SK-N-MC (cell line): Measurements from ENCODE around the gene LRRN4.

ENCODE experiments used
- DNase-seq: peaks from one replicate; pipeline ENCODE4 v3.0.0-alpha.2; 2011; ENCODE audit warnings: low read depth, low spot score
- H3K27ac ChIP-seq: fragments of 200-600 bp; sonication (generic); 2 replicates; pipeline ENCODE4 v1.5.1; 2016; ENCODE audit warnings: mixed run types
- H3K36me3 ChIP-seq: fragments of 200-600 bp; sonication (generic); 2 replicates; pipeline ENCODE4 v1.6.1; 2017; ENCODE audit warnings: antibody characterized with exemption, low read length, mixed read lengths; ENCODE audit not compliant: insufficient read depth
- H3K4me3 ChIP-seq: fragments of 200-600 bp; sonication (generic); 2 replicates; pipeline ENCODE4 v1.5.1; 2016
- H3K9ac ChIP-seq: fragments of 200-600 bp; sonication (generic); 2 replicates; pipeline ENCODE4 v1.8.0; 2017; ENCODE audit warnings: mixed run types, mixed read lengths; ENCODE audit not compliant: insufficient read length
- H3K9me3 ChIP-seq: fragments of 200-600 bp; sonication (generic); 2 replicates; pipeline ENCODE4 v1.6.1; 2017; ENCODE audit warnings: low read depth, mild to moderate bottlenecking, antibody characterized with exemption, low read length, moderate library complexity, mixed read lengths
- EZH2 ChIP-seq: fragments of 200-600 bp; sonication (generic); IDR thresholded peaks from one replicate; pipeline ENCODE4 v1.6.1; 2017; ENCODE audit warnings: antibody characterized with exemption
- FOXP2 ChIP-seq: optimal IDR thresholded peaks from 2 replicates; pipeline ENCODE3; 2011; ENCODE audit warnings: mild to moderate bottlenecking, moderate library complexity; ENCODE audit not compliant: insufficient read depth; ENCODE audit errors: extremely low read length, control extremely low read depth
- POLR2AphosphoS5 ChIP-seq: IDR thresholded peaks from 2 replicates; pipeline ENCODE4 v1.6.1; 2012; ENCODE audit warnings: mild to moderate bottlenecking, low read depth, low read length, borderline replicate concordance

Gene LRRN4

DNA sequence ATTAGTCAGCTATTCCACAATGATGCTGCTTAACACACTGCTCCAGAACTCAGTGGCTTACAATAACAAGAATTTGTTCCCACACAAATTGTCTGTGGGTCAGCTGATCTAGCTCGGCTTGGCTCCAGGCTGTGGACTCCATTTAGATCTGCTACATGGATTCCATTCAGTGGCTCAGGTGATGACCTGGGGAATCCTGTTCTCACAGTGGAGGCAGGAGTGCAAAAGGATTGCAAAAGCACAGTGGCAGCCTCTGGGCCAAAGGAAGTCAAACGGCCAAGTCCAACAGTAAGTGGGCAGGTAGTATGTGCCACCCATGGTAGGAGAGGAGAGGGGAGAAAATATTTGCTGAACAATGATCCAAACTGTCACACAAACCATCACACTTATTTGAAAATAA is 15.8 kb upstream of the LRRN4 start:
- no peak for DNase-seq
- no peak for TF ChIP-seq FOXP2
- H3K9me3 ChIP-seq: no peaks in the 10 kb centered on the region
- H3K27ac ChIP-seq: no peak overlapping the region
- H3K9ac ChIP-seq: no peak overlapping the region
- no peak overlapping the region for H3K4me3 ChIP-seq
- H3K36me3 ChIP-seq: peaks cover 4% of the 10 kb centered on the region; the same call in 1 of the 2 replicates

DNA sequence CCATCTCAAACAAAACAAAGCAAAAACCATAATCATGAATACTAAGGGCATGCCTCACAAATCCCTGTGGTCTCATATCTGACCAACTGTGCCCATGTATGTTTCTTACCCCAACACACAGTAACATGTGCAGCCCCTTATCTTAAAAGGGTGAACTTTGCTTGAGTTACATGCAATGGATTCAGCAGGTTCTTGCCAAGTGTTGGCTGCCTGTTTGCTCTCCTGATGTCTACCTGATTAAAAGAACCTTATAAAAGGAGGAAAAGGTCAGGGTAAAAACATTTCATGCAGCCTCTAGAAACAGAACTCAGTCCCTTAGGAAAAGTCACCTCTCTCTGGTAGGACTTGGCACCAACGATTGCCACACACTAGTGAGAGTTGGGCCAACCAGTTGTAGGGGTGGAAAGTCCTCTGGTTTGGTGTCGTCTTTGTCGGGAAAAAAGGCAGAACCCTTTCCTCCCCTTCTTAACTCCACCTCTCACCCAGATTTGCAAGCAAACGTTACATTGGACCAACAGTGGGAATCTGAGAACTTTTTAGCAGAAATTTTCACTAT is 14.0 kb upstream of the LRRN4 start:
- no peak for DNase-seq
- no peaks in the 10 kb centered on the region for H3K9me3 ChIP-seq
- H3K36me3 ChIP-seq: no peaks in the 10 kb centered on the region; the same call in 1 of the 2 replicates
- H3K9ac ChIP-seq: no peak overlapping the region
- TF ChIP-seq FOXP2: no peak
- TF ChIP-seq EZH2: no peak
- TF ChIP-seq POLR2AphosphoS5: no peak
- H3K27ac ChIP-seq: no peak overlapping the region
- H3K4me3 ChIP-seq: no peak overlapping the region

DNA sequence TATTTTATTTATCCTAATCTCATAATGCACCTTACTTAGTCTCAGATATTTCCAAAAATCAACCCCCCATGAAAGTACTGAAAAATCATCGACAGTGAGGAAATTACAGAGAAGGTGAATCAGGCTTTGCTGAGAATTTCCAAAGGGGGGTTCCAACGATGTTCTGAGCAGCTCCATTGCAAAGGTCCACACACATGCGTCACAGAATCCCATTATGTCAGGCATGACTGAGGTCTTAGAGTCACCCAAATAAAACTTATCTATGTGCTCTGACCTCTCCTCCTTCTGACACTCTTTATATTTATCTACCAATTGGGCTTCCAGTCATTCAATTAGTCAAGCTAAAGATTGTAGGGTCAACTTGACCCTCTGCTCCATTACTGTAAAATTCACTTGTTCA is 12.7 kb upstream of the LRRN4 start:
- no peak overlapping the region for H3K4me3 ChIP-seq
- TF ChIP-seq FOXP2 (no peak), EZH2 (no peak), POLR2AphosphoS5 (no peak)
- H3K36me3 ChIP-seq: no peaks in the 10 kb centered on the region; the same call in 1 of the 2 replicates
- no peak overlapping the region for H3K27ac ChIP-seq
- DNase-seq: no peak
- H3K9ac ChIP-seq: no peak overlapping the region
- no peaks in the 10 kb centered on the region for H3K9me3 ChIP-seq

DNA sequence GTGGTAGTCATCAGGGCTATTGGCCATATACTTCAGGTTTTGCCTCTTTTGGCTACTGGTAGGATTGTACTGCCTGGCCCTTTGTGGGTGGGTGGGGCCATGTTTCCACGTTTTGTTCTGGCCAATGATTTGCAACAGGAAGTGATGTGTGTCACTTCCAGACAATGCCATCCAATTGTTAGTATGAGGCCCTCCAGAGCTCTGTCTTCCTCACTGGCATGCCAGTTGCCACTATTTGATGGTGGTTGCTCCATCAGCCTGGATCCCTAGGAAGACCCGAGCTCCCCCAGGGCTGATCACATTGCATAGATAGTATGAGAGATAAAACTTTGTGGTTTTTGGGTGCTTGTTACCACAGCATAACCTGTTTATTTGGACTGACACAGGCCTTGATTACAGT is 7.7 kb upstream of the LRRN4 start:
- no peak for DNase-seq
- Histone ChIP-seq H3K36me3 (no peaks in the 10 kb centered on the region), H3K27ac (no peak overlapping the region), H3K9ac (no peak overlapping the region), H3K9me3 (no peaks in the 10 kb centered on the region), H3K4me3 (no peak overlapping the region)
- no peak for TF ChIP-seq EZH2
- no peak for TF ChIP-seq FOXP2

DNA sequence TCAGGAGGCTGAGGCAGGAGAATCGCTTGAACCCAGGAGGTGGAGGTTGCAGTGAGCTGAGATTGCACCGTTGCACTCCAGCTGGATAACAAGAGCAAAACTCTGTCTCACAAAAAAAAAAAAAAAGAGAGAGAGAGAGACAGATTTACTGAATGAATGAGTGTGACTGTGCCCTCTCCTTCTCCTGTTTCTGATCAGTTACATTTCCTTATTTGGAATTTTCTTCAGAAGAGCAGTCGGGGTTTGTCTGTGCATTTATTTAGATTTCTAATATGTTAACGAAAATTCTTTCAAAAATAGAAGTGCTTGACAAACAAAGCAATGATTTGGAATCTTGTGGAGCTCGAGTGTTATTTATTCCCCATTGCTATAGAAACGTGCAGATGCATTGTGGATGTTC is 6.4 kb upstream of the LRRN4 start:
- TF ChIP-seq FOXP2 (no peak), POLR2AphosphoS5 (no peak), EZH2 (no peak)
- Histone ChIP-seq H3K27ac (no peak overlapping the region), H3K36me3 (no peaks in the 10 kb centered on the region), H3K4me3 (no peak overlapping the region), H3K9ac (no peak overlapping the region), H3K9me3 (no peaks in the 10 kb centered on the region)
- no peak for DNase-seq

DNA sequence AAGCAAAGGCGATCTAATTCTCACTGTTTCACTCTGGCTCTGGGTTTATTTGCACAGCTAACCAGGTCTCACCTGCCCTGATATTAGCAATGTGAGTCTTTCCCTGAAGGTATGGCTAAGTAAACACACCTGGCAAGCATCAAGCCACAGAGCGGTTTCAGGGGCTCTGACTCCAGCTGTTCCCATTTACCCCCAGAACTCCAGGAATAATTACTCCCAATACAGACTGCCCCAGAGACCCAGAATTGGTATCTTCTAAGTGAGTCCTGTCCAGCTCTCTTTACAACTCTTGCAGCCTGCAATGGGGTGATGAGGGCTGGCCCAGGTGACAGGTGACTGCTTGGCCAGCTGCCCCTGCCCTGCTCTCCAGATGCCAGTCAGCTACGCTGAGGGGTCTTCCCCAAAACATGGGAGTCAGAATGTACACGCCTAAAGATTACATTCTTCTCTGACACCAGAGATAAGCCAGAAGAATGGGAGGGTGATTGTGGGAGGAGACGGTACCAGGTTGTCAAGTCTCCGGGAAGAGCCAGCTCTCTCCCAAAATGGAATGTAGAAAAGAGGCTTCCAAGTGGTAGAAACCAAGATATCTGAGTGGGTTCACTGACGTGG is 4.9 kb upstream of the LRRN4 start:
- DNase-seq: no peak
- TF ChIP-seq EZH2: no peak
- no peak for TF ChIP-seq FOXP2
- no peak for TF ChIP-seq POLR2AphosphoS5
- no peak overlapping the region for H3K4me3 ChIP-seq
- H3K36me3 ChIP-seq: no peaks in the 10 kb centered on the region
- H3K9me3 ChIP-seq: no peaks in the 10 kb centered on the region
- H3K9ac ChIP-seq: no peak overlapping the region
- no peak overlapping the region for H3K27ac ChIP-seq

DNA sequence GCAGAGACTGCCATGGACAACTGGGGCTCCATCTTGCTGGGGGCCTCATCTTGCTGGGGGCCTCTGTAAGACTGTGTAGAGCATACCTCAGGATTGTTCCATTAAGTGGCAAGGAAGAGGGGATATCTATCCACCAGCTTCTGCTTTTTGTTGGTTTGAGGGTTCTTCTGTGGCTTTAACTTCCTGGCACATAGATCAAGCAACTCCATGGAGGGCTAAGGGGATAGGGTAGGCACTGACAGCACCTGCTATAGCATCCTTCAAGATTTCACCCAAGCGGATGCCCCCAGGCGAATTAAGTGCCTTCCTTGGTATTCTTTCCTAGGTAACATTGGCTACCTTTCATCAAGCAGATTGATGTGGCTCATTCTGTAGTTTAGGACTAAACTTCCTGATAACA is 3.8 kb upstream of the LRRN4 start:
- DNase-seq: no peak
- no peak for TF ChIP-seq POLR2AphosphoS5
- TF ChIP-seq FOXP2: no peak
- TF ChIP-seq EZH2: no peak

GRCh38 chr20:6057139-6057538 is 3.3 kb upstream of the LRRN4 start:
- H3K36me3 ChIP-seq: no peaks in the 10 kb centered on the region
- H3K4me3 ChIP-seq: no peak overlapping the region
- TF ChIP-seq EZH2 (no peak), FOXP2 (no peak), POLR2AphosphoS5 (no peak)
- no peak for DNase-seq
- H3K9me3 ChIP-seq: no peaks in the 10 kb centered on the region
- H3K9ac ChIP-seq: no peak overlapping the region
- no peak overlapping the region for H3K27ac ChIP-seq

More for the DNA sequence above, 3.8 kb upstream of the LRRN4 start:
- no peak overlapping the region for H3K4me3 ChIP-seq
- H3K9me3 ChIP-seq: no peaks in the 10 kb centered on the region
- no peaks in the 10 kb centered on the region for H3K36me3 ChIP-seq
- no peak overlapping the region for H3K27ac ChIP-seq
- H3K9ac ChIP-seq: no peak overlapping the region
